ENCODE data around the gene SOX21.

Gene SOX21

GRCh38 chr13:94674609-94675348, 37.6 kb downstream of the SOX21 start:
- peak; percentile 59 for DNase-seq

- DNase-seq = no peak
Observed at GRCh38 chr13:94673851-94674250, 38.5 kb downstream of the SOX21 start.

- no peak for DNase-seq
Observed at GRCh38 chr13:94672400-94672799, 39.9 kb downstream of the SOX21 start.

GRCh38 chr13:94667190-94667589, 45.2 kb downstream of the SOX21 start:
- peak; percentile 26 for DNase-seq

- no peak for DNase-seq
Observed at GRCh38 chr13:94666065-94666464, 46.3 kb downstream of the SOX21 start.

DNA sequence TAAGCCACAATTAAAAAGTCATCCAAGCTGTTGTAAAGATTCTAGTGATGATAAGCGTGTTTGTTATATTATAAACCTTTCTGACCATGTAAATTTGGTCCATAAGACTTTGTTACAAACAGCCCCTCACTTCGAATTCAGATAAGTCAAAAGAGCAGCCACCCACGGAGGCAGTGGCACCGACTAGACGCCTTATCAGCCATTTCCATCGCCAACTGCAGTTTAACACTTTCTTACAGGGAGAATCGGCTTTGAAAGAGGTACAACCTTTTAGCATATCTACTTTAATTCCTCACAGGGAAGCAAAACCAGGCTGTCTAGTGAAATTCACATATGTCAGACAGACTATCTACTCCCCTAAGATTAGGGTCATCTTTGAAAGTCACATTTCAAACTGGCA, 47.5 kb downstream of the SOX21 start:
- DNase-seq = no peak

- no peak for DNase-seq
Observed at GRCh38 chr13:94662274-94662945, 49.9 kb downstream of the SOX21 start.

DNA sequence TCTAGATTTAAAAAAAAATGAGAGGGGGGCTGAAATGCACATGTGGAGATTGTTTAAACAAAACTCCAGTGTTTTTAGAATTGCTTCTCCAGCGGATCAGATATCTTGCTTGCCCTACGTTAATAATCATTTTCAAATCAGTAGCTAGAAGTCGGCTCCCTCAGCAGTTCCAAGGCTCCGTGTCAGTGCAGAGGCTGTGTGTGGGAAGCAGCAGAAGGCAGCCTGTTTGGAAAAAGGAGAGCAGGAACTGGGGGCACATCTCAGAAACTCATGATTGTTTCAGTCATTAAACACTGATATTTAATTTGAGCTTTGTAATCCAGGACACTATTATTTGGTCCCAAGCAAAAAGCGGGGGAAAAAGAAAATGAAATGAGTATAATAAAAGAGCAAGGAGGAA, 50.9 kb downstream of the SOX21 start:
- no peak for DNase-seq

DNA sequence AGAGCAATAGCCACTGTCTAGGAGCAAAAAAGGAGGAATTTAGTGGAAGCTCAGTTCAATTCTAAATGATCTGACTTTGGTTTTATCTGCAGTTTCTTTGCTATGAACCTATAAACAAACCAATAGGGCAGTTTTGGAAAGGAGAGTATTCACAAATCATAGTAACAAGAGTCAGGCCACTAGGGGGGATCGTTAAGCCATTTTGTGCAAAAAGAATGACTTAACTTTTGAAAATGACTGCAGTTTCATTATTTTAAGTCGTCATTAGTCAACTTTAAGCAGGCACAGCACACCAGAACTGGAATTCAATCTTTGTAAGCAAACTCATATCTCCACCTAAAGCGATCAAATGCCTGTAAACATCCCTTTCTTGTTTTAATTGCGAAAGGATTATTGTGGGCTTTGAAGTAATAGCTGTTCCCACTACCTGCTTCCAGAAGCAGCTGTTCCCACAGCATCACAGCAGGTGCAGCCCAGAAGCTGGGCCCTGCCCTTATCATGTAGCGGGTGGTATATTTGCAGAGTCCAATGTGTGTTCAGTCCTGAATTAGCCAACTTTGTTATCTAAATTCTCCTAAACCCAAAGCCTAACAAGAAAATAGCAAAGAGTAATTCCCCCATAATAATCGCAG, 51.5 kb downstream of the SOX21 start:
- peak; percentile 27 for DNase-seq
